Fibroblast of villous mesenchyme (primary cell): ENCODE data around the gene POU5F1. TPM values are rescaled to one million over a fixed set of nuclear protein-coding genes. Genes with fewer than 3 reads are reported as not detected.

ENCODE experiments used
- DNase-seq: peaks from one replicate; pipeline ENCODE4 v3.0.0-alpha.2; 2010; ENCODE audit warnings: low read depth
- H3K4me3 ChIP-seq: 2 replicates; pipeline ENCODE4 v1.5.1; 2011; ENCODE audit warnings: low read depth, mild to moderate bottlenecking, low read length
- total RNA-seq: library from RNA; depleted of rRNA; stranded (reverse); fragments of >200 nt; gene quantifications from 2 replicates; pipeline ENCODE4 v1.2.3, GENCODE V29; 2012
- TF ChIP-seq, protein P1 (sequence below): IDR thresholded peaks from 2 replicates; pipeline ENCODE4 v1.5.1; 2012; ENCODE audit warnings: low read depth, mild to moderate bottlenecking, low read length; ENCODE audit not compliant: insufficient read depth

The POU5F1 gene
- total RNA-seq, 1 donor = not detected

DNA sequence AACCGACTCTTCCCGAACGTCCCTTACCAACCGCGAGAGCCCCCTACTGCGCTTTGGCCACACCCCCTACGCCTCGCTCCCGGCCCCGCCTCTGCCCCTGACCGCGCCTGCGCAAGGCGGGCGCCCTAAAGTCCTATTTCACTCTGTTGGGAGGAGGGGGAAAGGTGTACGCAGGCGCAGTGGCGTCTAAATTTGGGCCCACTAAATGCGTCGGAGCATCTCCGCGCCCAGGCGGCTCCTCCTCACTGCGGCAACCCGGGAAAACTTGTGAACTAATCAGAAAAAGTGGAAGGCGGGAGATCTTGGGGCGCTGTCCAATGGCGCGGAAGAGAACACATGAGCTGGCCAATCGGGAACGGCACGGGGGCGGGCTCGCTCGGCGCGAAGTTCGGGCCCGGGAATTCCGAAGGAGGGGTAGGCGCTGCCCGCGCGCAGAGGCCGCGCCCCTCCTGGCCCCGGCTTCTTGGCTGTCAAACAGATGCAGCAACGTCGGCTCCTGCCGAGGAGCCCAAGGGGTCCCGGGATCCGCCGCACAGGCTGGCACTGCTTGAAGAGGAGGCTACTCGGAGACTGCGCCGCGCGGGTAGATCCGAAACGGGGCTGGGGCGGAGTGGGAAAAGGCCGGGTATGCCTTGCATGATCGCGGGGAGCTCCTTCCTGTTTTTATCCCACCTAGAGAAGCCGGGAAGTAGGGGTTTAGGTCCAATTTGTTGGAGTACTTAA lies 12.2 kb downstream of the POU5F1 start, which contains the start of gene TCF19:
Gene TCF19 (plus strand): TSS at position 450 of the 723 bp plus-strand sequence. CDS start 881 bp downstream, outside the sequence.
- TF ChIP-seq, protein P1, sequence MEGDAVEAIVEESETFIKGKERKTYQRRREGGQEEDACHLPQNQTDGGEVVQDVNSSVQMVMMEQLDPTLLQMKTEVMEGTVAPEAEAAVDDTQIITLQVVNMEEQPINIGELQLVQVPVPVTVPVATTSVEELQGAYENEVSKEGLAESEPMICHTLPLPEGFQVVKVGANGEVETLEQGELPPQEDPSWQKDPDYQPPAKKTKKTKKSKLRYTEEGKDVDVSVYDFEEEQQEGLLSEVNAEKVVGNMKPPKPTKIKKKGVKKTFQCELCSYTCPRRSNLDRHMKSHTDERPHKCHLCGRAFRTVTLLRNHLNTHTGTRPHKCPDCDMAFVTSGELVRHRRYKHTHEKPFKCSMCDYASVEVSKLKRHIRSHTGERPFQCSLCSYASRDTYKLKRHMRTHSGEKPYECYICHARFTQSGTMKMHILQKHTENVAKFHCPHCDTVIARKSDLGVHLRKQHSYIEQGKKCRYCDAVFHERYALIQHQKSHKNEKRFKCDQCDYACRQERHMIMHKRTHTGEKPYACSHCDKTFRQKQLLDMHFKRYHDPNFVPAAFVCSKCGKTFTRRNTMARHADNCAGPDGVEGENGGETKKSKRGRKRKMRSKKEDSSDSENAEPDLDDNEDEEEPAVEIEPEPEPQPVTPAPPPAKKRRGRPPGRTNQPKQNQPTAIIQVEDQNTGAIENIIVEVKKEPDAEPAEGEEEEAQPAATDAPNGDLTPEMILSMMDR = no peak

DNA sequence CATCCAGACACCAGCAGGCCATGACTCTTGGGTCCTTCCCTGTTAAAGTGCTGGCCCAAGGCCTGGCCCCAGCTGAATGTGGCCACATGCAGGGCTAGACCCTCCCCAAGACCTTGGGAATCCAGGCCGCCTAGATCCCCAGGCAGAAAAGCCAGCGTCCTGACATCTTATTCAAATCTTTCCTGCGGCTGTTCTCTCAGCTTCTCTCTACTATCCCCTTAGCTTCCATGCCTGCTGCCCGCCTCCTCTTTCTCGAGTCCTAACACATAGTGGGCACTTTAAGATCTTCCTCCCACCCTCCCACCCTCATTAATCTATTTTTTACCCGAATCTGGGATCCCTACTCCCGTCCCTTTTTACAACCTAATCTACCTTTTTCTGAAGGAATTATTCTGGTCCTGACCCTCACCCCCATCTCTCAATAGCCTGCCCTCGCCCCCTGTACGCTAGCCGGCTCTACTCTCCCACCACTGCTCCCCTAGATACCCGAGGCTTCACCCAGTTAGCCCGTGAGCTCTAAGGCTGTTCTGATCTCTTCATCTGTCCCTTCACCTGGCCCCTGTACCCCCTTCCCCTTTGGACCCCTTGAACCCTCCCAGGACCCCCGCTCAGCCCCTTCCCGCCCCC lies 12.9 kb downstream of the POU5F1 start, which contains the start of gene CCHCR1:
Gene CCHCR1 (minus strand): TSS at position 290 of the 627 bp plus-strand sequence. CDS start 202 bp downstream, at position 88.
- DNase-seq = no peak
- H3K4me3 ChIP-seq = peak within 1 kb of the TSS; percentile 79
- TF ChIP-seq, protein P1 = no peak

More for the DNA sequence above, 12.2 kb downstream of the POU5F1 start, which contains the start of gene TCF19:
- H3K4me3 ChIP-seq = peak within 1 kb of the TSS; percentile 79
- peak; percentile 99 for DNase-seq

DNA sequence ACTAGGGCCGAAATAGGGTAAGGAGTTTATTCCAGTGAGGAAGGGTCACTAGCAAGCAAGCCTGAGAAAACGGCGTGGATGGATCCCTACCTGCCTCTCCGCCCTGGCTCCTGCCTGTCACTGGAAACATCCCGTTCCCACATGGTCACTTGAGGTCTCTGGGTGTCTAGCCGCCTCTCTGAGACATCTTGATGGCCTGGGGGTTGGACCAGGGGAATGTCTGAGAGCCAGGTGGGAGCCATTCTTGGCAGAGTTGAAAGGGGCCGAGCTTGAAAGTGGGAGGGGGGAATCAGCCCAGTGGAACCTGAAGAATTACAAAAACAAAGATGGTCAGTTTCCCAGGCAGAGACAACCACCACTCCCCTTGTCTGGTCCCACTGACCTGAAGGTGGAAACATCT lies 13.8 kb downstream of the POU5F1 start:
- TF ChIP-seq, protein P1 = no peak
- H3K4me3 ChIP-seq = no peak overlapping the region
- DNase-seq = no peak

DNA sequence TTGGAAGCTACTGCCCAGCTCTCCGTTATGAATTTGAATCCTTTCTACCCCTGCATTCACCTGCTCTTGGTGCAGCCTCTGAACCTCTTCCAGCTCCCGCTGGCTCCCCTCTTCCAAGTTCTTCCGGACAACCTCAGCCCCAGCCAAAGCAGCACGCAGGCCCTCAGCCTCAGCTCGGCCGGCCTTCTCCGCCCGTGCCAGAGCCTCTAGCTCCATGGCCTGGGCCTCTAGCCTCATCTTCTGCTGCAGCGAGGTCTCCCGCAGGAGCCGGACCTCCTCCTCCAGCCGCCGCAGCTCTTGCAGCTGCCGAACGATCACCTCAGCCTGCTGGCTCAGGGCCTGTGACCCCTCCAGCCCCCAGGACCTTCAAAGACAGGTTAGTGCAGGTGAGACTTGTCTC lies 16.0 kb downstream of the POU5F1 start:
- TF ChIP-seq, protein P1 = no peak
- no peak for DNase-seq

DNA sequence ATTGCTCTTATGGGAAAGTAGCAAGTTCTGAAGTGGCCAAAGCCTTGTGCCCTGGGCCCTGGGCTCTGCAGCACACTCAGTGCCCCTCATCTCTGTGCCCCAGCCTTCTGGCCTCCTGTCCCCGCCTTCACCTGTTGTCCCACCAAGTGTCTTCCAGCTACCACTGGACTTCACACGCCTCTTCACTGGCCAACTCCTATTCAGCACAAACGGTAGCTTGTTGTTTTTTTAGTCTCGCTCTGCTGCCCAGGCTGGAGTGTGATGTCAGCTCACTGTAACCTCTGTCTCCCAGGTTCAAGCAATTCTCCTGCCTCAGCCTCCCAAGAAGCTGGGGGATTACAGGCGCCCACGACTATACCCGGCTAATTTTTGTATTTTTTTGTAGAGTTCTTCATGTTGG lies 17.7 kb downstream of the POU5F1 start:
- TF ChIP-seq, protein P1 = no peak

More for the DNA sequence above, 16.0 kb downstream of the POU5F1 start:
- H3K4me3 ChIP-seq = no peak overlapping the region

DNA sequence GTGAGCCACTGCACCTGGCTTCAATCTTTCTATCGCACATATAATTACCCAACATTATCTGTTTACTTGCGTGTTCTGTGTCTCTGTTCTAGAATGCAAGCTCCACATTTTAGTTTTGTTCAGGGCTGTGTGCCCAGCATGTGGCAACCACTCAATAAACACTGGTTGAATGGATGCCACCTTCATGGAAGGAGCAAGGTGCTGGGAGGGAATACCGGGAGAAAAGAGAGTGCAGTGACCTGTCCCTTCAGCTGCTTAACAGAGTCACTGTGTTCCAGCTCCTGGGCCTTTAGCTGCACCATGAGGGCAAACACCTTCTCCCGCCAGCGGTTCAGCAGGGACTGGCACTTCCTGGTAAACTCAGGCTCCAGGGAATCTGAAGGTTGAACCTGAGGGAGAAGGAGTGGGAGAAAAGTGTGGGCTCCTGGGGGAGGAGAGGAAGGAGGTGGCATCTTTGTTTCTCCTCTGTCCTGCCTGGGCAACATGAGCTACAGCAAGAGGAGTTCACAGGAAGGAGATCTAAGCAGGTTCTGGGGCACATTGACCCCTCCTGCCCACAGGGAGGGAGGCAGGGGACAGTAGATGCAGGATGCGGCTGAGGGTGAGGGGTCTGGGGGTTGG lies 20.5 kb downstream of the POU5F1 start:
- H3K4me3 ChIP-seq = no peak overlapping the region
- TF ChIP-seq, protein P1 = no peak
- DNase-seq = no peak

More for the DNA sequence above, 17.7 kb downstream of the POU5F1 start:
- H3K4me3 ChIP-seq = no peak overlapping the region
- DNase-seq = no peak
